Peyer's patch (tissue), 4 donors: Measurements from ENCODE around the gene LEMD1.

ENCODE experiments used
- CTCF ChIP-seq, 6 experiments: fragments of 450-650 bp in 4 of 6; fragments of 200-600 bp in 2 of 6; sonication (generic) in 1 of 6; IDR thresholded peaks; one replicate each; pipeline ENCODE4 v1.5.1; 2017 to 2019; ENCODE audit warnings: antibody characterized with exemption in 6 of 6, mild to moderate bottlenecking in 3 of 6, moderate library complexity in 1 of 6
- POLR2A ChIP-seq, 2 donors: fragments of 450-650 bp; IDR thresholded peaks; one replicate each; pipeline ENCODE4 v1.5.1; 2017; ENCODE audit warnings: antibody characterized with exemption in 2 of 2, mild to moderate bottlenecking in 2 of 2, moderate library complexity in 2 of 2

- no peak for TF ChIP-seq CTCF (IDR thresholded peaks at IDR 0.05)
- no peak for TF ChIP-seq POLR2A (IDR thresholded peaks at IDR 0.05)
Measured at GRCh38 chr1:205452933-205453332, 31.1 kb upstream of the LEMD1 start.
